Spleen (tissue), 11 donors: ENCODE results near the gene SORCS2. TPM values are rescaled to one million over a fixed set of nuclear protein-coding genes. Genes with fewer than 3 reads are reported as not detected.
A peak's percentile ranks its signal among the peaks of the same experiment; 100 is the strongest.

ENCODE experiments used
- DNase-seq: peaks from one replicate; pipeline ENCODE4 v3.0.0-alpha.2; 2020
- H3K27ac ChIP-seq, 8 donors: fragments of 200-600 bp; sonication (generic) in 7 of 8; 1 replicate in 4 of 8; 2 replicates in 4 of 8; pipeline versions ENCODE4 v1.5.0 to v1.8.0; 2016 to 2021; ENCODE audit warnings: inconsistent platforms in 4 of 8, mild to moderate bottlenecking in 4 of 8, moderate library complexity in 1 of 8
- H3K27me3 ChIP-seq, 7 donors: fragments of 200-600 bp; sonication (generic) in 6 of 7; replicated peaks in 1 of 7; 1 replicate in 4 of 7; 2 replicates in 3 of 7; pipeline versions ENCODE4 v1.5.0 to v1.8.0; 2016 to 2021; ENCODE audit warnings: inconsistent platforms in 3 of 7, mild to moderate bottlenecking in 1 of 7
- H3K36me3 ChIP-seq, 6 donors: fragments of 200-600 bp; sonication (generic) in 5 of 6; 1 replicate in 4 of 6; 2 replicates in 2 of 6; pipeline versions ENCODE4 v1.5.0 to v1.8.0; 2016 to 2021; ENCODE audit warnings: inconsistent platforms in 2 of 6
- H3K4me1 ChIP-seq, 6 donors: fragments of 200-600 bp; sonication (generic) in 5 of 6; 1 replicate in 3 of 6; 2 replicates in 3 of 6; pipeline versions ENCODE4 v1.5.0 to v1.8.0; 2016 to 2021; ENCODE audit warnings: inconsistent platforms in 3 of 6
- H3K4me3 ChIP-seq, 8 donors: fragments of 200-600 bp; sonication (generic) in 7 of 8; 1 replicate in 4 of 8; 2 replicates in 4 of 8; pipeline versions ENCODE4 v1.5.0 to v1.8.0; 2016 to 2021; ENCODE audit warnings: inconsistent platforms in 4 of 8, mild to moderate bottlenecking in 4 of 8, moderate library complexity in 2 of 8
- H3K9me3 ChIP-seq, 8 donors: fragments of 200-600 bp; sonication (generic) in 7 of 8; 1 replicate in 4 of 8; 2 replicates in 4 of 8; pipeline versions ENCODE4 v1.5.0 to v1.8.0; 2016 to 2021; ENCODE audit warnings: inconsistent platforms in 4 of 8
- POLR2A ChIP-seq, 3 donors: fragments of 450-650 bp; IDR thresholded peaks; one replicate each; pipeline ENCODE4 v1.5.1; 2017; ENCODE audit warnings: antibody characterized with exemption in 3 of 3, mild to moderate bottlenecking in 1 of 3
- POLR2AphosphoS5 ChIP-seq, 3 donors: sonication (generic); formaldehyde crosslinking; IDR thresholded peaks; one replicate each; pipeline ENCODE4 v1.5.1; 2017; ENCODE audit warnings: antibody characterized with exemption in 3 of 3
- WGBS, 5 donors: extraction: QIAGEN DNeasy Blood & Tissue Kit in 3 of 5; methylation state at CpG; one replicate each; pipeline versions ENCODE4 v1.1.5 to v1.1.7; 2013 to 2018; 5-methylcytosine and 5-hydroxymethylcytosine counted together
- intact Hi-C: fragments of 100-400 bp; cut with DNase I; formaldehyde crosslinking; loops from one replicate; pipeline ENCODE4 v1.15.0; 2023; ENCODE audit warnings: low total_unique reads
- polyA plus RNA-seq, 3 donors: library from polyadenylated mRNA; stranded (reverse); fragments of 200-250 nt; gene quantifications; one replicate each; pipeline ENCODE4 v1.2.1, GENCODE V29; 2013
- total RNA-seq, 7 donors: library from RNA; depleted of rRNA in 3 of 7; stranded (reverse); fragments of >200 nt in 3 of 7; fragmentation: NEBNext Ultra II Directional in 4 of 7; extraction: Animal tissue kit (Norgen Biotek cat#: 25700) in 4 of 7; gene quantifications; one replicate each; pipeline versions ENCODE4 v1.1.0 to v1.2.1, GENCODE V29; 2016 to 2021
- TF ChIP-seq, protein P1 (sequence below), 11 experiments: fragments of 200-600 bp in 7 of 11; fragments of 450-650 bp in 4 of 11; sonication (generic) in 4 of 11; IDR thresholded peaks in 8 of 11; conservative IDR thresholded peaks in 3 of 11; 1 replicate in 7 of 11; 2 replicates in 4 of 11; pipeline versions ENCODE4 v1.4.0 to v1.8.0; 2016 to 2021; ENCODE audit warnings: antibody characterized with exemption in 11 of 11, inconsistent platforms in 4 of 11, mild to moderate bottlenecking in 1 of 11
- donor health status: healthy with polysubstance abuse.
- donor health status: DM: no; HTN: no; CAD: no; lungs with moderate emphysema.
- donor health status: DM: no; HTN: no; CAD: no.
- donor health status: Bipolar disorder and iron deficiency.
- donor health status: healthy.
- donor health status: DM: no; HTN: no; CAD: no.
- donor health status: DM: yes; HTN: yes; CAD: no.

Gene SORCS2
- total and polyA plus RNA-seq, 10 donors, result 0.33 to 1.6 (median 0.60) TPM

DNA sequence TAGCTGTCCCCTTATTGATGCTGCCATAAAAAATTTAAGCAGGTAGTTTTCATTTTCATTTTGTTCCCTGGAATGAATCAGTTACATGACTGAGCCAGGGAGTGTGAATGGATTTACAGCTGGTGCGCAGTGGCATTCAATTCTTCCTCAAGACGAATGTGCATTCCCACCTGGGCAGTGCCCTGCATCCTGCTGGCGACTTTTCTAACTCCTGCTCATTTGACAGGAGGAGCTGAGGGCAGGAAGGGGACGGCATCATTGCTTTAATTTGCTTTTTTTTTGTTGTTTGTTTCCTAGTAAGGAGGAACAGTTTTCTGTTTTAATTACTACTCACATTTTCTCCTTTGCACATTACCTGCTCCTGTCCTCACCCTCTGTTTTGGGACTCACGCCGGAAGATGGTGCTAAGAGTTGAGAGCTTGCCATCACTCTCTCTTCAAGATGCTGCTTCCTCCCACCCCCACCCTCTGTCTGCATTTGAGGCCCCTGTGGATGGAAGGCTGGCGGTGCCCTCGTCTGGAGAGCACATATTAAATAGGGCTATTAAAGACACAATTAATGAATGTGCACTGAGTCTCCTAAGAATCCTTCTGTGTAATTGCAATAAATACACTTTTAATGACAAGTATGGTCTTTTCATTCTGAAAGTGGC is 206.6 kb downstream of the SORCS2 start:
- TF ChIP-seq POLR2AphosphoS5 (IDR thresholded peaks at IDR 0.05) (no peak), POLR2A (IDR thresholded peaks at IDR 0.05) (no peak)
- TF ChIP-seq, protein P1, sequence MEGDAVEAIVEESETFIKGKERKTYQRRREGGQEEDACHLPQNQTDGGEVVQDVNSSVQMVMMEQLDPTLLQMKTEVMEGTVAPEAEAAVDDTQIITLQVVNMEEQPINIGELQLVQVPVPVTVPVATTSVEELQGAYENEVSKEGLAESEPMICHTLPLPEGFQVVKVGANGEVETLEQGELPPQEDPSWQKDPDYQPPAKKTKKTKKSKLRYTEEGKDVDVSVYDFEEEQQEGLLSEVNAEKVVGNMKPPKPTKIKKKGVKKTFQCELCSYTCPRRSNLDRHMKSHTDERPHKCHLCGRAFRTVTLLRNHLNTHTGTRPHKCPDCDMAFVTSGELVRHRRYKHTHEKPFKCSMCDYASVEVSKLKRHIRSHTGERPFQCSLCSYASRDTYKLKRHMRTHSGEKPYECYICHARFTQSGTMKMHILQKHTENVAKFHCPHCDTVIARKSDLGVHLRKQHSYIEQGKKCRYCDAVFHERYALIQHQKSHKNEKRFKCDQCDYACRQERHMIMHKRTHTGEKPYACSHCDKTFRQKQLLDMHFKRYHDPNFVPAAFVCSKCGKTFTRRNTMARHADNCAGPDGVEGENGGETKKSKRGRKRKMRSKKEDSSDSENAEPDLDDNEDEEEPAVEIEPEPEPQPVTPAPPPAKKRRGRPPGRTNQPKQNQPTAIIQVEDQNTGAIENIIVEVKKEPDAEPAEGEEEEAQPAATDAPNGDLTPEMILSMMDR (IDR thresholded peaks at IDR 0.05 in 8 of 11, conservative IDR thresholded peaks at IDR 0.05 in 3 of 11), result no peak
- 41 to 52% (median 50%) methylated on average over 8 of the region's 8 CpGs for WGBS, 5 donors
- Histone ChIP-seq H3K9me3 (no peaks in the 10 kb centered on the region), H3K36me3 (no peaks in the 10 kb centered on the region), H3K27me3 (peaks cover 0 to 58% (median 0%) of the 10 kb centered on the region in 7 donors), H3K4me1 (no peaks in the 10 kb centered on the region), H3K4me3 (no peak overlapping the region), H3K27ac (no peak overlapping the region)
- intact Hi-C loops, result no loop called here
- no peak for DNase-seq

DNA sequence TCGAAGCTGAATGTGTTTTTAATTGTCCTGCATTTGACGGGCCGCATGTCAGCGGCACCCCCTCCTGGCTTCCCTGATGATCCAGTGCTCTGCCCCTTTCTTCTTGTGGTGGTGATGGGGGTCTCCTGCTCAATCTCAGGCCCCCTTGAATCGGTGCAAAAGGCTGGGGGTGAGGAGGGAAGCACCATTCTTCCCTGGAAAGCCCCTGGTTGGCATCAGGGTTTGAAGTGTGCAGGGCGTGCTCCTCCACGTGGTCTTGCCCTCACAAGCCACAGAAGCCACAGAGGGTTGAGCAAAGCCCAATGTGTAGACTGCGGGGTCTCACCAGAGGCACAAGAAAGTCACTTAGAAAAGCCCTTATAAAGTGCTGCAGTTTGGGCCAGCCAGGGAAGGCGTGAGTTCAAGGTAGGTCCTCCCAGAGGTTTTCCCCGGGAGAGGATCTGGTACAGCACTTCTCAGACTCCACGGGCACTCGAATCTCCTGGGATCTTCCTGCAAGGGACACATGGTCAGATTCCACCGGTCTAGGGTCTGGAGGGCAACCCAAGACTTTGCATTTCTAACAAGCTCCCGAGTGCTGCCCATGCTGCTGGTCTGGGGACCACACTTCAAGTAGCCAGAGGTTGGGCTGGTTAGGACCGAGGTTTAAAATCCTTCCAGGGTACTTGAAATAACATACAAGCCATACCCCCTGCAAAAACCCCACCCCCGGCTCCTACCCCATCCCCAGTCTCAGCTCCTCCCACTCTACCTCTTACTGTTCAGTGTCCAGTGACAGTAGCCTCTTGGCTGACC is 207.3 kb downstream of the SORCS2 start:
- Histone ChIP-seq H3K27me3 (peaks cover 0 to 51% (median 0%) of the 10 kb centered on the region in 7 donors), H3K27ac (no peak overlapping the region), H3K4me3 (no peak overlapping the region), H3K9me3 (peaks cover 0 to under 1% (median 0%) of the 10 kb centered on the region in 8 donors), H3K36me3 (no peaks in the 10 kb centered on the region), H3K4me1 (no peaks in the 10 kb centered on the region)
- TF ChIP-seq, protein P1 (IDR thresholded peaks at IDR 0.05 in 8 of 11, conservative IDR thresholded peaks at IDR 0.05 in 3 of 11), result no peak
- TF ChIP-seq POLR2AphosphoS5 (IDR thresholded peaks at IDR 0.05) (no peak), POLR2A (IDR thresholded peaks at IDR 0.05) (no peak)
- WGBS, 5 donors, result 65 to 76% (median 69%) methylated on average over 15 to 16 of the region's 16 CpGs
- peak; percentile 24 for DNase-seq
- intact Hi-C loops, result no loop called here

DNA sequence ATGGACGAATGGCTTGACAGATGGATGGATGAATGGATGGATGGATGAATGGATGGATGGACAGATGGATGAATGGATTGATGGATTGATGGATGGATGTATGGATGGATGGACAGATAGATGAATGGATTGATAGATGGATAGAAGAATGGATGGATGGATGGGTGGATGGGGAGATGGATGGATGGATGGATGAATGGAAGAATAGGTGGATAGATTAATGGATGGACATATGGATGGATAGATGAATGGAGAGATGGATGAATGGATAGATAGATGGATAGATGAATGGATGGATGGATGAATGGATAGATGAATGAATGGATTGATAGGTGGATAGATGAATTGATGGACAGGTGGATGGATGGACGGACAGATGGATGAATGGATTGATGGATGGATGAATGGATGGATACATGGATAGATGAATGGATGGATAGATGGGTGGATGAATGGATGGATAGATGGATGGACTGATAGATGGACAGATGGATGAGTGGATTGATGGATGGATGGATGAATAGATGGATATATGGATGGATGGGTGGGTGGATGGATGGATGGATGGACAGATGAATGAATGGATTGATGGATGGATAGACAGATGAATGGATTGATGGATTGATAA is 208.4 kb downstream of the SORCS2 start:
- intact Hi-C loops, result no loop called here
- DNase-seq, result no peak
- no peak overlapping the region for H3K27ac ChIP-seq
- H3K4me3 ChIP-seq, result no peak overlapping the region
- WGBS, 5 donors, result 72 to 82% (median 76%) methylated on average over 2 of the region's 2 CpGs
- H3K27me3 ChIP-seq, result peaks cover 0 to 42% (median 0%) of the 10 kb centered on the region in 7 donors
- H3K4me1 ChIP-seq, result no peaks in the 10 kb centered on the region
- H3K9me3 ChIP-seq, result peaks cover 0 to 9% (median 2%) of the 10 kb centered on the region in 8 donors
- TF ChIP-seq, protein P1 (IDR thresholded peaks at IDR 0.05 in 8 of 11, conservative IDR thresholded peaks at IDR 0.05 in 3 of 11), result no peak
- no peak for TF ChIP-seq POLR2A (IDR thresholded peaks at IDR 0.05)
- no peaks in the 10 kb centered on the region for H3K36me3 ChIP-seq

DNA sequence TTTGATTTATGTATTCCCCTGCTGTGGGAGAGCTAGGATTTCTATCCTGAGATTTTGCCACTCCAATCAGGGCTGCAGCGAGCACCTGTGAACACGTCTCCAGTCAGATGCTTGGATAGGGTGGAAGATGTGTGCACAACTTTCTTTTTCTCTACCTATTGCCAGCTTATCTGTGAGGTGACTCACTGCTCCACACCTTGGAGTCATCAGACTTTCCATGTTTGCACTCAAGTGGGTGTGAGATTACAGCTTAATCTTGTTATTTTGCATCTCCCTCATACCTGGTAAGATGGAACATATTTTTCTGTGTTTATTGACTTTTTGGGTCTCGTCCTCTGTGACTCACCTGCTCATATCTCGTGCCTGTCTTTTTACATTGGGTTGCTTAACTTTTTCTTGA is 210.2 kb downstream of the SORCS2 start:
- Histone ChIP-seq H3K36me3 (no peaks in the 10 kb centered on the region), H3K9me3 (peaks cover 0 to 17% (median 10%) of the 10 kb centered on the region in 8 donors), H3K27ac (no peak overlapping the region), H3K4me1 (no peaks in the 10 kb centered on the region), H3K27me3 (peaks cover 0 to 26% (median 0%) of the 10 kb centered on the region in 7 donors), H3K4me3 (no peak overlapping the region)
- WGBS, 5 donors, result 54 to 77% (median 68%) methylated on average over 4 of the region's 4 CpGs
- intact Hi-C loops, result no loop called here
- DNase-seq, result no peak
- TF ChIP-seq, protein P1 (IDR thresholded peaks at IDR 0.05 in 8 of 11, conservative IDR thresholded peaks at IDR 0.05 in 3 of 11), result no peak
- no peak for TF ChIP-seq POLR2AphosphoS5 (IDR thresholded peaks at IDR 0.05)
- TF ChIP-seq POLR2A (IDR thresholded peaks at IDR 0.05), result no peak
